ENCODE measurements around the gene SIDT2. TPM values are rescaled to one million over a fixed set of nuclear protein-coding genes. Genes with fewer than 3 reads are reported as not detected.

The SIDT2 gene
- total RNA-seq, 1 donor from 2014 or later, result 23.6 TPM

DNA sequence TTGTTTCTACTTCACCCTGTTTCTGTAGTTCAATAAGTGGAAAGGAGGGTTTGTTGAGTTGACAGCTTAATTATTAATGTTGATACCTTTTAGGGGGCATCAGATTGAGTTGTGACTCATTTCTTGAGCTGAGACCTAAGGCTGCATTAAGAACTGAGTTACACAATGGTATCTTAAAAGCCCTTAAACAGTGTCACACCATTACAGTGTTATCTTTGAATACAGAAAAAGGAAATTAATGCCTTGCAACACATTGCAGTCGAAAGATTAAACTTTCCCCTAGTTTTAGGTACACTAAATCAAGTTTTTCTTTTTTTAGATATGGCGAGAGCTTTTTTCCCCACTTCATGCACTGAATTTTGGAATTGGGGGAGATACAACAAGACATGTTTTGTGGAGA, 17.7 kb upstream of the SIDT2 start:
- no peaks in the 10 kb centered on the region for H3K9me3 Mint-ChIP-seq (ENCODE audit: unreplicated experiment)
- H3K4me1 Mint-ChIP-seq (ENCODE audit: low read depth, unreplicated experiment), result no peaks in the 10 kb centered on the region
- TF ChIP-seq, protein P1, sequence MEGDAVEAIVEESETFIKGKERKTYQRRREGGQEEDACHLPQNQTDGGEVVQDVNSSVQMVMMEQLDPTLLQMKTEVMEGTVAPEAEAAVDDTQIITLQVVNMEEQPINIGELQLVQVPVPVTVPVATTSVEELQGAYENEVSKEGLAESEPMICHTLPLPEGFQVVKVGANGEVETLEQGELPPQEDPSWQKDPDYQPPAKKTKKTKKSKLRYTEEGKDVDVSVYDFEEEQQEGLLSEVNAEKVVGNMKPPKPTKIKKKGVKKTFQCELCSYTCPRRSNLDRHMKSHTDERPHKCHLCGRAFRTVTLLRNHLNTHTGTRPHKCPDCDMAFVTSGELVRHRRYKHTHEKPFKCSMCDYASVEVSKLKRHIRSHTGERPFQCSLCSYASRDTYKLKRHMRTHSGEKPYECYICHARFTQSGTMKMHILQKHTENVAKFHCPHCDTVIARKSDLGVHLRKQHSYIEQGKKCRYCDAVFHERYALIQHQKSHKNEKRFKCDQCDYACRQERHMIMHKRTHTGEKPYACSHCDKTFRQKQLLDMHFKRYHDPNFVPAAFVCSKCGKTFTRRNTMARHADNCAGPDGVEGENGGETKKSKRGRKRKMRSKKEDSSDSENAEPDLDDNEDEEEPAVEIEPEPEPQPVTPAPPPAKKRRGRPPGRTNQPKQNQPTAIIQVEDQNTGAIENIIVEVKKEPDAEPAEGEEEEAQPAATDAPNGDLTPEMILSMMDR (IDR thresholded peaks at IDR 0.05; ENCODE audit: partially characterized antibody, unreplicated experiment), result no peak
- H3K36me3 Mint-ChIP-seq (ENCODE audit: unreplicated experiment), result peaks cover 4% of the 10 kb centered on the region
- H3K27me3 Mint-ChIP-seq (ENCODE audit: unreplicated experiment), result no peaks in the 10 kb centered on the region
- DNase-seq, result no peak
- H3K4me3 Mint-ChIP-seq (ENCODE audit: unreplicated experiment), result no peak overlapping the region
- no peak overlapping the region for H3K27ac Mint-ChIP-seq (ENCODE audit: unreplicated experiment)

- Mint-ChIP-seq H3K4me3 (ENCODE audit: unreplicated experiment) (no peak overlapping the region), H3K27me3 (ENCODE audit: unreplicated experiment) (peaks cover 2% of the 10 kb centered on the region), H3K27ac (ENCODE audit: unreplicated experiment) (no peak overlapping the region), H3K9me3 (ENCODE audit: unreplicated experiment) (no peaks in the 10 kb centered on the region), H3K4me1 (ENCODE audit: low read depth, unreplicated experiment) (peaks cover 2% of the 10 kb centered on the region), H3K36me3 (ENCODE audit: unreplicated experiment) (peaks cover 4% of the 10 kb centered on the region)
- no peak for DNase-seq
- TF ChIP-seq, protein P1 (IDR thresholded peaks at IDR 0.05; ENCODE audit: partially characterized antibody, unreplicated experiment), result no peak
Measured at GRCh38 chr11:117166491-117166890, 12.1 kb upstream of the SIDT2 start.

DNA sequence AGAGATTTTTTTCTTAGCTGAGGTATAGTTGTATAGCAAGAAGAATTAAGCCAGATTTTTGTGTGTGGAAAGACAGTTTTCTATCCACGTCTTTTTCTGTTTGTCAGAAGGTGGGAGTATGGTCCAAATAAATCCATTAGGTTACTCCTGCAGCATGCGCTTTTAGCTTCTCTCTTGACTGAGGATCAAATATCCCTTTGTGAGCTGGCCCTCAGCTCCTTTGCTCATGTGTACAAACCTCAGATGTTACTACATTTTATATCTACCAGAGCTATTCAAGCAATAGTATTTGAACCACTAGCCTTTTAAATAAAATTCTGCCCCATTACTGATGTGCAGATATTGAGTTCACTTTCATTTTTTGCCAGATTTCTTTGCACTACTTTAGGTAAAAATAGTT, 8.8 kb upstream of the SIDT2 start:
- TF ChIP-seq, protein P1 (IDR thresholded peaks at IDR 0.05; ENCODE audit: partially characterized antibody, unreplicated experiment), result no peak
- no peak overlapping the region for H3K27ac Mint-ChIP-seq (ENCODE audit: unreplicated experiment)
- H3K27me3 Mint-ChIP-seq (ENCODE audit: unreplicated experiment), result peaks cover 2% of the 10 kb centered on the region
- DNase-seq, result no peak
- peaks cover 4% of the 10 kb centered on the region for H3K36me3 Mint-ChIP-seq (ENCODE audit: unreplicated experiment)
- no peak overlapping the region for H3K4me3 Mint-ChIP-seq (ENCODE audit: unreplicated experiment)
- H3K4me1 Mint-ChIP-seq (ENCODE audit: low read depth, unreplicated experiment), result peaks cover 7% of the 10 kb centered on the region
- no peaks in the 10 kb centered on the region for H3K9me3 Mint-ChIP-seq (ENCODE audit: unreplicated experiment)

- Mint-ChIP-seq H3K27me3 (ENCODE audit: unreplicated experiment) (peaks cover 2% of the 10 kb centered on the region), H3K4me1 (ENCODE audit: low read depth, unreplicated experiment) (peaks cover 7% of the 10 kb centered on the region), H3K36me3 (ENCODE audit: unreplicated experiment) (peaks cover 4% of the 10 kb centered on the region), H3K9me3 (ENCODE audit: unreplicated experiment) (no peaks in the 10 kb centered on the region), H3K27ac (ENCODE audit: unreplicated experiment) (no peak overlapping the region), H3K4me3 (ENCODE audit: unreplicated experiment) (no peak overlapping the region)
- TF ChIP-seq, protein P1 (IDR thresholded peaks at IDR 0.05; ENCODE audit: partially characterized antibody, unreplicated experiment), result no peak
- no peak for DNase-seq
Measured at GRCh38 chr11:117170210-117170609, 8.3 kb upstream of the SIDT2 start.

DNA sequence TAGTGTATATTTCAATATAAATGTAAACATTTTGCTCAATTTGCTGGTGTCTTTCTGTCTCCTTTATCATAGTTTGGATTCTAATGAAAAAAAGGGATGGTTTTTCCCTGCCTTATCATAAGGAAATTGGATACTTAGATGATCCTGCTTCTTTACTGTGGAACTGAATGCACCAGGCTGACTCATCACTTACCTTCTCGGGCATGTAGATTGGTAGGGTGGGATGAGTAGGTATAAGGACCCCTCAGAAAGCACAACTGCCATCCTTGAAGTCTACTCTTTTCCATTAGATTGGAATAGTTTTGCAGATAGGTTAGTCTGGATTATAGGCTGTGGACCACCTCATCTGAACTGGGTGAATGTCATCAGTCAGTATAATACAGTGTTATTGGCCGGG, 7.5 kb upstream of the SIDT2 start:
- Mint-ChIP-seq H3K27me3 (ENCODE audit: unreplicated experiment) (peaks cover 2% of the 10 kb centered on the region), H3K4me1 (ENCODE audit: low read depth, unreplicated experiment) (peaks cover 7% of the 10 kb centered on the region), H3K27ac (ENCODE audit: unreplicated experiment) (no peak overlapping the region), H3K36me3 (ENCODE audit: unreplicated experiment) (no peaks in the 10 kb centered on the region), H3K4me3 (ENCODE audit: unreplicated experiment) (no peak overlapping the region), H3K9me3 (ENCODE audit: unreplicated experiment) (no peaks in the 10 kb centered on the region)
- DNase-seq, result no peak
- TF ChIP-seq, protein P1 (IDR thresholded peaks at IDR 0.05; ENCODE audit: partially characterized antibody, unreplicated experiment), result no peak
